Measurements from ENCODE around the gene MMP3.

The MMP3 gene

DNA sequence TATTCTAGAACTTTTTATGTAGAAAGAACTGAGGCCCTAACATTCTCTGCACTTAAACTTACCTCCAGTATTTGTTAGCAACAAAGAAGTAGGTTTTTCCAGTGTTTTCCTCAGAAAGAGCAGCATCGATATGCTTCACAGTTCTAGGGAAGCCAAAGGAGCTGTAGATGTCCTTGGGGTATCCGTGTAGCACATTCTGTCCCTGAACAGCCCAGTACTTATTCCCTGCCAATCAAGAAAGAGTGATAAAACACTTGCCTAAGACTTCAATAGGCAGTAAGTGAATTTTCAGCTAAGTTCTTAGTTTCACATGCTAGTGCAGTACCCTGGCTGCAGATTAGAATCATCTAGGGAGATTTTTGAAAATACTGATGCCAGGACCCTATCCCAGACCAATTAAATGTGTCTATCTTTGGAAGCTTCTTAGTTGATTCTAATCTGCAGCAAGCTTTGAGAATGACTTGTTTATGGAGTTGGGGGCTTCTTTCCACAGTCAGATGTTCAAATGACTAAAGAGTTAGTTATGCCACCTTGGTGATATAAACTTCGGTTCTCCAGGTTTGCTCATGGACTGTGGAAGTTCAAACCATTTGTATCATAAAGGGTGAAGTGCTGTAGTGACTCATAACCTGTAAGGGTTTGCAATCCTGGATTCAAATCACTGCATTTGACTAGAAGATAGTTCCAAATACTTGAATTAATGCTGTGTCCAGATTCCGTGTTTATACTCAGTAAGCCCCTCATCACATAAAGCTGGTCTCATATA is 52.0 kb downstream of the MMP3 start:
- no peak for DNase-seq (ENCODE audit: low spot score)

- no peak for DNase-seq (ENCODE audit: low spot score)
Observed at GRCh38 chr11:102788334-102788995, 54.9 kb downstream of the MMP3 start.

All from putamen (tissue), 1 donor.